ENCODE data around the gene ADORA2A.

The ADORA2A gene

GRCh38 chr22:24432059-24432853, 4.9 kb downstream of the ADORA2A start:
- H3K4me3 Mint-ChIP-seq, result peak overlapping the region; percentile 73
- H3K36me3 Mint-ChIP-seq, result peaks cover 9% of the 10 kb centered on the region

GRCh38 chr22:24433001-24433827, 5.8 kb downstream of the ADORA2A start:
- Mint-ChIP-seq H3K27me3 (no peaks in the 10 kb centered on the region), H3K9me3 (no peaks in the 10 kb centered on the region), H3K27ac (peak overlapping the region; percentile 79), H3K4me3 (peak overlapping the region; percentile 73), H3K36me3 (peaks cover 10% of the 10 kb centered on the region), H3K4me1 (peaks cover 89% of the 10 kb centered on the region)

More at GRCh38 chr22:24432059-24432853, 4.9 kb downstream of the ADORA2A start:
- Mint-ChIP-seq H3K27me3 (no peaks in the 10 kb centered on the region), H3K4me1 (peaks cover 84% of the 10 kb centered on the region), H3K9me3 (no peaks in the 10 kb centered on the region), H3K27ac (peak overlapping the region; percentile 72)

GRCh38 chr22:24433828-24434470, 6.5 kb downstream of the ADORA2A start:
- peak overlapping the region; percentile 98 for H3K27ac Mint-ChIP-seq
- no peaks in the 10 kb centered on the region for H3K9me3 Mint-ChIP-seq
- H3K4me3 Mint-ChIP-seq, result peak overlapping the region; percentile 87
- H3K36me3 Mint-ChIP-seq, result peaks cover 8% of the 10 kb centered on the region
- H3K27me3 Mint-ChIP-seq, result no peaks in the 10 kb centered on the region
- peaks cover 82% of the 10 kb centered on the region for H3K4me1 Mint-ChIP-seq

- H3K4me3 Mint-ChIP-seq, result peak overlapping the region; percentile 87
- no peaks in the 10 kb centered on the region for H3K27me3 Mint-ChIP-seq
- H3K9me3 Mint-ChIP-seq, result no peaks in the 10 kb centered on the region
- H3K27ac Mint-ChIP-seq, result peak overlapping the region; percentile 98
- H3K36me3 Mint-ChIP-seq, result peaks cover 8% of the 10 kb centered on the region
- peaks cover 80% of the 10 kb centered on the region for H3K4me1 Mint-ChIP-seq
Observed at GRCh38 chr22:24434471-24435322, 7.3 kb downstream of the ADORA2A start.

GRCh38 chr22:24435323-24435645, 7.9 kb downstream of the ADORA2A start:
- H3K27ac Mint-ChIP-seq, result peak overlapping the region; percentile 98
- no peaks in the 10 kb centered on the region for H3K9me3 Mint-ChIP-seq
- H3K4me1 Mint-ChIP-seq, result peaks cover 74% of the 10 kb centered on the region
- peaks cover 8% of the 10 kb centered on the region for H3K36me3 Mint-ChIP-seq
- peak overlapping the region; percentile 87 for H3K4me3 Mint-ChIP-seq
- no peaks in the 10 kb centered on the region for H3K27me3 Mint-ChIP-seq

- peak overlapping the region; percentile 89 for H3K27ac Mint-ChIP-seq
Observed at GRCh38 chr22:24435861-24436371, 8.5 kb downstream of the ADORA2A start.

GRCh38 chr22:24436553-24436952, 9.2 kb downstream of the ADORA2A start:
- peaks cover 77% of the 10 kb centered on the region for H3K4me1 Mint-ChIP-seq
- H3K27me3 Mint-ChIP-seq, result no peaks in the 10 kb centered on the region
- H3K27ac Mint-ChIP-seq, result peak overlapping the region; percentile 89
- H3K9me3 Mint-ChIP-seq, result no peaks in the 10 kb centered on the region
- peaks cover 10% of the 10 kb centered on the region for H3K36me3 Mint-ChIP-seq
- no peak overlapping the region for H3K4me3 Mint-ChIP-seq

More at GRCh38 chr22:24435861-24436371, 8.5 kb downstream of the ADORA2A start:
- H3K27me3 Mint-ChIP-seq, result no peaks in the 10 kb centered on the region
- H3K9me3 Mint-ChIP-seq, result no peaks in the 10 kb centered on the region
- peaks cover 9% of the 10 kb centered on the region for H3K36me3 Mint-ChIP-seq
- H3K4me1 Mint-ChIP-seq, result peaks cover 77% of the 10 kb centered on the region
- peak overlapping the region; percentile 42 for H3K4me3 Mint-ChIP-seq

GRCh38 chr22:24437091-24437490, 9.7 kb downstream of the ADORA2A start:
- Mint-ChIP-seq H3K36me3 (peaks cover 10% of the 10 kb centered on the region), H3K27ac (peak overlapping the region; percentile 89), H3K4me1 (peaks cover 71% of the 10 kb centered on the region)

GRCh38 chr22:24437741-24438328, 10.4 kb downstream of the ADORA2A start:
- Mint-ChIP-seq H3K4me3 (no peak overlapping the region), H3K9me3 (no peaks in the 10 kb centered on the region), H3K27me3 (no peaks in the 10 kb centered on the region), H3K4me1 (peaks cover 64% of the 10 kb centered on the region), H3K27ac (peak overlapping the region; percentile 88), H3K36me3 (peaks cover 11% of the 10 kb centered on the region)

More at GRCh38 chr22:24437091-24437490, 9.7 kb downstream of the ADORA2A start:
- Mint-ChIP-seq H3K27me3 (no peaks in the 10 kb centered on the region), H3K9me3 (no peaks in the 10 kb centered on the region), H3K4me3 (no peak overlapping the region)

GRCh38 chr22:24440270-24440717, 12.9 kb downstream of the ADORA2A start:
- H3K27ac Mint-ChIP-seq, result peak overlapping the region; percentile 84
- peaks cover 54% of the 10 kb centered on the region for H3K4me1 Mint-ChIP-seq
- peaks cover 9% of the 10 kb centered on the region for H3K36me3 Mint-ChIP-seq
- H3K27me3 Mint-ChIP-seq, result no peaks in the 10 kb centered on the region
- H3K4me3 Mint-ChIP-seq, result peak overlapping the region; percentile 8
- no peaks in the 10 kb centered on the region for H3K9me3 Mint-ChIP-seq

- H3K4me3 Mint-ChIP-seq, result peak overlapping the region; percentile 8
- peaks cover 9% of the 10 kb centered on the region for H3K36me3 Mint-ChIP-seq
- H3K9me3 Mint-ChIP-seq, result no peaks in the 10 kb centered on the region
- H3K4me1 Mint-ChIP-seq, result peaks cover 54% of the 10 kb centered on the region
- H3K27ac Mint-ChIP-seq, result peak overlapping the region; percentile 84
- H3K27me3 Mint-ChIP-seq, result no peaks in the 10 kb centered on the region
Observed at GRCh38 chr22:24440718-24441405, 13.5 kb downstream of the ADORA2A start.

- H3K4me1 Mint-ChIP-seq, result peaks cover 56% of the 10 kb centered on the region
- H3K36me3 Mint-ChIP-seq, result peaks cover 9% of the 10 kb centered on the region
- H3K27me3 Mint-ChIP-seq, result no peaks in the 10 kb centered on the region
- H3K4me3 Mint-ChIP-seq, result no peak overlapping the region
- peak overlapping the region; percentile 12 for H3K27ac Mint-ChIP-seq
- H3K9me3 Mint-ChIP-seq, result no peaks in the 10 kb centered on the region
Observed at GRCh38 chr22:24441406-24442351, 14.3 kb downstream of the ADORA2A start.

- H3K27me3 Mint-ChIP-seq, result no peaks in the 10 kb centered on the region
- no peak overlapping the region for H3K27ac Mint-ChIP-seq
- peaks cover 9% of the 10 kb centered on the region for H3K36me3 Mint-ChIP-seq
- no peak overlapping the region for H3K4me3 Mint-ChIP-seq
- H3K9me3 Mint-ChIP-seq, result no peaks in the 10 kb centered on the region
- peaks cover 52% of the 10 kb centered on the region for H3K4me1 Mint-ChIP-seq
Observed at GRCh38 chr22:24442352-24442744, 14.9 kb downstream of the ADORA2A start.

Measured in activated naive CD4-positive, alpha-beta T cell treated with anti-CD3 and anti-CD28 coated beads, Interleukin-2, amount 50 U/mL, for 24 hours (primary cell).